Keratinocyte (primary cell): Measurements from ENCODE around the gene DGKI. TPM values are rescaled to one million over a fixed set of nuclear protein-coding genes. Genes with fewer than 3 reads are reported as not detected.

Source experiments
- DNase-seq: peaks from one replicate; pipeline ENCODE4 v3.0.0-alpha.2; 2011; ENCODE audit warnings: low read depth, missing footprints, low spot score
- FAIRE-seq: peaks from 2 replicates; lab custom pipeline; 2011; peaks lifted over from hg19 to GRCh38; lab: Jason Lieb, UNC
- H2AFZ ChIP-seq: 2 replicates; pipeline ENCODE4 v1.6.0; 2012; ENCODE audit warnings: low read length, control low read depth, inconsistent platforms; ENCODE audit not compliant: control insufficient read depth
- H3K27ac ChIP-seq: 2 replicates; pipeline ENCODE4 v1.5.1; 2011; ENCODE audit warnings: low read length; ENCODE audit not compliant: control insufficient read depth, insufficient read depth
- H3K27me3 ChIP-seq: 3 replicates; pipeline ENCODE4 v1.6.0; 2011; ENCODE audit warnings: low read length; ENCODE audit not compliant: control insufficient read depth, insufficient read depth; ENCODE audit errors: extremely low read depth
- H3K36me3 ChIP-seq, 2 experiments: 2 replicates in 1 of 2; 3 replicates in 1 of 2; pipeline ENCODE4 v1.5.1; 2011; ENCODE audit warnings: low read length in 2 of 2, mild to moderate bottlenecking in 1 of 2; ENCODE audit not compliant: control insufficient read depth in 2 of 2, insufficient read depth in 2 of 2; ENCODE audit errors: extremely low read depth in 1 of 2
- H3K4me1 ChIP-seq: 3 replicates; pipeline ENCODE4 v1.5.1; 2011; ENCODE audit warnings: low read length; ENCODE audit not compliant: control insufficient read depth, insufficient read depth; ENCODE audit errors: extremely low read depth
- H3K4me2 ChIP-seq: 3 replicates; pipeline ENCODE4 v1.6.0; 2011; ENCODE audit warnings: low read depth, low read length; ENCODE audit not compliant: control insufficient read depth, insufficient read depth; ENCODE audit errors: extremely low read depth
- H3K4me3 ChIP-seq, 3 experiments: fragments of 200-600 bp in 1 of 3; sonication (generic) in 1 of 3; 2 replicates in 2 of 3; 3 replicates in 1 of 3; pipeline ENCODE4 v1.5.1; 2011 to 2016; ENCODE audit warnings: low read length in 3 of 3, mild to moderate bottlenecking in 3 of 3, control low read depth in 2 of 3, inconsistent platforms in 1 of 3, low read depth in 1 of 3, mixed read lengths in 1 of 3, mixed run types in 1 of 3, moderate library complexity in 1 of 3; ENCODE audit not compliant: control insufficient read depth in 2 of 3, insufficient read depth in 2 of 3; ENCODE audit errors: extremely low read depth in 1 of 3
- H3K79me2 ChIP-seq: 2 replicates; pipeline ENCODE4 v1.6.0; 2012; ENCODE audit warnings: low read length; ENCODE audit not compliant: control insufficient read depth, insufficient read depth
- H3K9ac ChIP-seq: 3 replicates; pipeline ENCODE4 v1.6.0; 2011; ENCODE audit warnings: low read length; ENCODE audit not compliant: control insufficient read depth, insufficient read depth; ENCODE audit errors: extremely low read depth
- H3K9me1 ChIP-seq: 3 replicates; pipeline ENCODE4 v1.6.0; 2011; ENCODE audit warnings: low read length; ENCODE audit not compliant: control insufficient read depth, insufficient read depth; ENCODE audit errors: extremely low read depth
- H3K9me3 ChIP-seq: 2 replicates; pipeline ENCODE4 v1.5.1; 2012; ENCODE audit warnings: low read depth, low read length; ENCODE audit not compliant: control insufficient read depth
- H4K20me1 ChIP-seq: 3 replicates; pipeline ENCODE4 v1.6.0; 2011; ENCODE audit warnings: low read length; ENCODE audit not compliant: control insufficient read depth, insufficient read depth; ENCODE audit errors: extremely low read depth
- EZH2 ChIP-seq: IDR thresholded peaks from one replicate; pipeline ENCODE4 v1.6.1; 2012; ENCODE audit warnings: inconsistent platforms, mild to moderate bottlenecking, low read length, moderate library complexity
- dilution Hi-C: fragments of 300-500 bp; cut with MboI; formaldehyde crosslinking; loops from one replicate; pipeline ENCODE4 v1.7.0; 2020; ENCODE audit warnings: low sequenced_read_pairs; ENCODE audit not compliant: extremely low pct_ligation_motif_present
- polyA plus RNA-seq, 5 experiments: library from polyadenylated mRNA; depleted of rRNA in 3 of 5; stranded (reverse) in 3 of 5; stranded (forward) in 1 of 5; unstranded in 1 of 5; fragments of >200 nt; gene quantifications; 1 replicate in 1 of 5; 2 replicates in 3 of 5; 3 replicates in 1 of 5; pipeline versions ENCODE4 v1.2.1 to v1.2.3, GENCODE V29; 2011 to 2012; ENCODE audit warnings: missing spikeins in 2 of 5, low read depth in 1 of 5, low replicate concordance in 1 of 5
- TF ChIP-seq, protein P1 (sequence below), 3 experiments: IDR thresholded peaks in 1 of 3; conservative IDR thresholded peaks in 1 of 3; optimal IDR thresholded peaks in 1 of 3; 2 replicates in 2 of 3; 3 replicates in 1 of 3; pipeline versions ENCODE3 to v1.5.1; 2011; ENCODE audit warnings: low read length in 3 of 3, mild to moderate bottlenecking in 3 of 3, moderate library complexity in 2 of 3, control low read depth in 1 of 3, inconsistent platforms in 1 of 3; ENCODE audit not compliant: insufficient read depth in 2 of 3; ENCODE audit errors: extremely low read depth in 1 of 3

Gene DGKI
- polyA plus RNA-seq, 1 donor (not counting 4 experiments of a cell fraction or from before 2014, with no cell fraction given), result 0.14 TPM

DNA sequence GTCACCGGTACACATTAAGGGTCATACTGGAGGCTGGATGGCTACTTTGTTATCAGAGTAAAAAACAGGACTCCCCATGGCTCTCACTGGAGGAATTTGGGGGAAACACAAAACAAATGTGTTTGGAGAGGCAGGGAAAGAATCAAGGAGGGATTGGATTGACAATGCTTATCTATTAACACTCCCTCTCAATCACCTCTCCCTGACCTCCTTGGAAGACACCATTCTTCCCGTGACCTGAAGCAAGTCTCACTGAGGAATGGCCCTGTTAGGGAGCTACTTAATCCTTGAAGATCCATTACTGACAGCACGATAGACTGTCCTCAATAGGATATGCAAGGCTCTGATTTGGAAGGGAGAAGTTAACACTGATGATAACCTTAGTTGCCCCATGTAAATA, 261.2 kb downstream of the DGKI start:
- H3K9ac ChIP-seq, result no peak overlapping the region
- no peak for FAIRE-seq
- dilution Hi-C loops, result no loop called here

DNA sequence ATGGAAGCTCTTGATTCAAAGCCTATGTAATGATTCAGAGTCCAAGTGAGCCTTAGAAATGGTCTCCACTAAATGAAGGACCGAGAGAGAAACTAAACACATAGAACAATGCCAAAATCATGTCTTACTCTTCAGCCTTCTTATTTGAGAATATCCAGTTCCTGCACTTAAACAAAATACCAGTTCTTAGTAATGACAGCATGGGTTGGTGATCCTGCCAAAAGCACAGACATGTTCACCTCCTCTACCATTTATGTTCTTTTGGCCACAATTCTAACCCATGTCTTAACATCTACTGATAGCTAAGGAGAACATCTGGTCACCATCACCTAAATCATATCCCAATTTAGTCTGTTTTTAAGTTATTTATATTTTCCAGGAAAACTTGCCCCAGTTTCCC, 263.6 kb downstream of the DGKI start:
- Histone ChIP-seq H3K9me1 (no peaks in the 10 kb centered on the region), H2AFZ (no peak overlapping the region), H3K4me1 (peaks cover 7% of the 10 kb centered on the region), H3K4me2 (no peak overlapping the region), H4K20me1 (no peaks in the 10 kb centered on the region), H3K9me3 (peaks cover 2% of the 10 kb centered on the region), H3K9ac (no peak overlapping the region), H3K4me3 (no peak overlapping the region), H3K79me2 (no peaks in the 10 kb centered on the region), H3K27me3 (no peaks in the 10 kb centered on the region), H3K36me3 (no peaks in the 10 kb centered on the region), H3K27ac (no peak overlapping the region)
- FAIRE-seq (no peak), DNase-seq (no peak)
- dilution Hi-C loops, result no loop called here
- TF ChIP-seq, protein P1, sequence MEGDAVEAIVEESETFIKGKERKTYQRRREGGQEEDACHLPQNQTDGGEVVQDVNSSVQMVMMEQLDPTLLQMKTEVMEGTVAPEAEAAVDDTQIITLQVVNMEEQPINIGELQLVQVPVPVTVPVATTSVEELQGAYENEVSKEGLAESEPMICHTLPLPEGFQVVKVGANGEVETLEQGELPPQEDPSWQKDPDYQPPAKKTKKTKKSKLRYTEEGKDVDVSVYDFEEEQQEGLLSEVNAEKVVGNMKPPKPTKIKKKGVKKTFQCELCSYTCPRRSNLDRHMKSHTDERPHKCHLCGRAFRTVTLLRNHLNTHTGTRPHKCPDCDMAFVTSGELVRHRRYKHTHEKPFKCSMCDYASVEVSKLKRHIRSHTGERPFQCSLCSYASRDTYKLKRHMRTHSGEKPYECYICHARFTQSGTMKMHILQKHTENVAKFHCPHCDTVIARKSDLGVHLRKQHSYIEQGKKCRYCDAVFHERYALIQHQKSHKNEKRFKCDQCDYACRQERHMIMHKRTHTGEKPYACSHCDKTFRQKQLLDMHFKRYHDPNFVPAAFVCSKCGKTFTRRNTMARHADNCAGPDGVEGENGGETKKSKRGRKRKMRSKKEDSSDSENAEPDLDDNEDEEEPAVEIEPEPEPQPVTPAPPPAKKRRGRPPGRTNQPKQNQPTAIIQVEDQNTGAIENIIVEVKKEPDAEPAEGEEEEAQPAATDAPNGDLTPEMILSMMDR (optimal IDR thresholded peaks at IDR 0.05 in 1 of 3, IDR thresholded peaks at IDR 0.05 in 1 of 3, conservative IDR thresholded peaks at IDR 0.05 in 1 of 3; ENCODE audit: extremely low read depth in 1 of 3, insufficient read depth in 2 of 3, low read length in 3 of 3), result no peak
- TF ChIP-seq EZH2, result no peak

More for the DNA sequence above, 261.2 kb downstream of the DGKI start:
- no peaks in the 10 kb centered on the region for H3K9me3 ChIP-seq
- peaks cover under 1% of the 10 kb centered on the region for H3K4me1 ChIP-seq
- TF ChIP-seq, protein P1 (optimal IDR thresholded peaks at IDR 0.05 in 1 of 3, IDR thresholded peaks at IDR 0.05 in 1 of 3, conservative IDR thresholded peaks at IDR 0.05 in 1 of 3; ENCODE audit: extremely low read depth in 1 of 3, insufficient read depth in 2 of 3, low read length in 3 of 3), result no peak
- TF ChIP-seq EZH2, result no peak
- H4K20me1 ChIP-seq, result no peaks in the 10 kb centered on the region
- no peak overlapping the region for H2AFZ ChIP-seq
- no peaks in the 10 kb centered on the region for H3K9me1 ChIP-seq
- no peaks in the 10 kb centered on the region for H3K27me3 ChIP-seq
- H3K4me3 ChIP-seq, result no peak overlapping the region
- H3K36me3 ChIP-seq, result no peaks in the 10 kb centered on the region
- H3K27ac ChIP-seq, result no peak overlapping the region
- H3K4me2 ChIP-seq, result no peak overlapping the region
- no peak for DNase-seq
- H3K79me2 ChIP-seq, result no peaks in the 10 kb centered on the region
